Fibroblast of skin of right quadriceps (primary cell): ENCODE data around the gene NEUROG3.

Experiments
- DNase-seq: peaks from one replicate; pipeline ENCODE4 v3.0.0-alpha.2; 2013

The NEUROG3 gene

GRCh38 chr10:69573056-69573806 lies at the start of gene NEUROG3:
Gene NEUROG3 (minus strand): TSS chr10:69573422. CDS start chr10:69573043, 379 bp downstream.
- no peak for DNase-seq

GRCh38 chr10:69620625-69621024 lies 47.4 kb upstream of the NEUROG3 start:
- DNase-seq, result no peak

- no peak for DNase-seq
Observed at GRCh38 chr10:69619626-69620025, 46.4 kb upstream of the NEUROG3 start.

DNA sequence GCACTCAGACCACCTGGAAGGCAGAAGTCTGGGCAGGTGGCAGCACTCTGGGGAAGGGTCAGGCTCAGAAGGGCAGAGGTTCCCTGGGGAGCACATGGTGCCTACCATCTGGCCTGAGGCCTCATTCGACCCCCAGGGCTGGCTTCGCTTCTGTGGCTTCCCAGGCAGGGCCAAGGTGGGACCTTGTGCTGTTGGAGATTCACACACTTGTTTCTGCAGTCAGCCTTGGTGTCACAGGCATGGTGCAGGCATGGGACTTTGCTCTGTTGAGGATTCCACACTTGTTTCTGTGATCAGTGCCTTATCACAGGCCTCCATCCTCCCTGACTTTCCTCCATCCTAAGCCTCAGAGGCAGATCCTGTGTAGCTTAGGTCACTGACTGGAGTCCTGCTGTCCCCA lies 45.5 kb upstream of the NEUROG3 start:
- DNase-seq, result no peak

DNA sequence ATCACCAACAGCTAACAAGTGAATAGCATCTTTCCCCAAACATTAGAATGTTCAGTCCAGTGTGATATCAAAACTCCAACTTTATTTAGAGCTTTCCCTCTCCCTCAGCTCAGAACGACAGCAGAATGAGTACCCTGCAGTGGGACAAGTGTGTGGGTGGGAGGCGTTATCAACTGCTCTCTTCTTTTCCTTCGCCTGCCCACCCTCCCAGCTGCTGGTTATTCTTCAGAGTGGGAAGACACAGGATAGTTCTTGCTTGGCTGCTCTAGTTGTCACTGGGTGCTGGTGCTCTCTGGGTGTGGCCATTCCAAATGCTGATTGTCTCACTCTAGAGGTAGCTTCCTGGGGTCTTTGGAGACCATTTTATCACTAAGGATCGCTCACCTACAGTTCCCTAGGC lies 43.1 kb upstream of the NEUROG3 start:
- no peak for DNase-seq

DNA sequence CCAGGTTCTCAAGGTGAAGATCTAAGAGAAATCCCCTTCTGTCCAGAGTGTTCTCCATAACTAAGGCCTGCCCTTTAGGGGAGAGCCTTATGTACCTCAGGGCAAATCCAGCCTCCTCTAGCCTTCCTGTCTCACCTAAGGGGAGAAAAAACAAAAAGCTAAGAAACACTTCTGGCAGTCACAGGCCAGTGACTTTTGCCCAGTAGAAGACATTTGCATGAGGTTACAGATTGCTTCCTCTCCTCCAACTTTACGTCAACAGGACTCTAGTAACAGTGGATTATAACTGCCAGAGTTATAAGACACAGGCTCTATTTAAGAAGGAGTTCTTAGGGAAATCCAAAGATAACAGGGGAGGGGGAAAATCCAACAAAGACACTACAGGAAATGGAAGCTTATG lies 40.9 kb upstream of the NEUROG3 start:
- DNase-seq, result no peak

DNA sequence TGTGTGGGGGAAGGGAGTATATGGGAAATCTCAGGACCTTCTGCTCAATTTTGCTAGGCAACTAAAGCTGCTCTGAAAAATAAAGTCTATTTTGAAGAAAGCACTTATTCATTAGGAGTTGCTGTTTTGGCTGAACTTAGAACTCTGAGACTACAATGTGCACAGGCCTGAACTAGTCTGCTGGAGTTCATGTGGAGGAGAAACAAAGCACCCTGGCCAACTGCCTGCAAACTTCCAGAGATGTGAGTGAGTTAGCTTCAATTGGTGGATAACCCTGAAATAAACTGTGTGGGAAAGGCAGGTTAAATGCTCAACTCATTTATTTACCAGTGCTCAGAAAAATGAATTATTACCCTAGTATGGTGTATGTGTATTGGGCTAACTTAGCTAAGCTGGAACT lies 39.5 kb upstream of the NEUROG3 start:
- no peak for DNase-seq

DNA sequence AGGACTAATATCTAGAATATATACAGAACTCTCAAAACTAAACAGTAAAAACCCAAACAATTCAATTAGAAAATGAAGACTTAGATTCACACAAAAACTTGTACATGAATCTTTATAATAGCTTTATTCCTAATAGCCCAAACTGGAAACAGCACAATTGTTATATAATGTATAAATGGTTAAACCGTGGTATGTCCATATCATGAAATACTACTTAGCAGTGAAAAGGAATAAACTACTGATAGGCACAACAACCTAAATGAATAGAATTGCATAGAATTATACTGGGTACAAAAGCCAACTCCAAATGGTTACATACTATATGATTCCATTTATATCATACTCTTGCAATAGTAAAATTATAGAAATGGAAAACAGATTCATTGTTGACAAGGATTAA lies 35.9 kb upstream of the NEUROG3 start:
- no peak for DNase-seq

DNA sequence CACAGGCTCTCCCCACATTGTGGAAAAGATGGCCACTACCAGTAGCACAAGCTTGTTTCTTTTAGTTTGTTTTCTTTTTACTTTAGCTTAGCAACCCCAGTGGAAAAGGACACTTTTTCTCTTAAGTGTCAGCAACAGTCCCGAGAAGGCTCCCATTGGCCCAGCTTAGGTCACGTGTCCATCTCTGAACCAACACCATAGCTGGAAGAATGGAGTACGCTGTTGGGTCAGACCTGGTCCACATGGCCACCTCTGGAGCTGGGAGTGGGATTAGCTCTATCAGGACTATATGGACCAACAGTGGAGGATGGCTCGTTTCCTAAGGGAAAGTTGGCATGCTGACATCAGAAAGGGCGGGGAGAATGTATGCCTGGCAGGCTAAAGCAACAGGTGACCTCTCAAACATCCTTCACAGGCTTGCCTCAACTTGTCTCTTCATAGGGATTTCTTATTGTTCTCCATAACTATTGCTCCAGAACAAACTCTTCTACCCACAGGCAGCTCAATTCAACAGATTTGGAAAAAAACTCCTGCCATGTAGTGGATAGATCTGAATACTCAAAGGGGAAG lies 27.6 kb upstream of the NEUROG3 start:
- DNase-seq, result no peak

DNA sequence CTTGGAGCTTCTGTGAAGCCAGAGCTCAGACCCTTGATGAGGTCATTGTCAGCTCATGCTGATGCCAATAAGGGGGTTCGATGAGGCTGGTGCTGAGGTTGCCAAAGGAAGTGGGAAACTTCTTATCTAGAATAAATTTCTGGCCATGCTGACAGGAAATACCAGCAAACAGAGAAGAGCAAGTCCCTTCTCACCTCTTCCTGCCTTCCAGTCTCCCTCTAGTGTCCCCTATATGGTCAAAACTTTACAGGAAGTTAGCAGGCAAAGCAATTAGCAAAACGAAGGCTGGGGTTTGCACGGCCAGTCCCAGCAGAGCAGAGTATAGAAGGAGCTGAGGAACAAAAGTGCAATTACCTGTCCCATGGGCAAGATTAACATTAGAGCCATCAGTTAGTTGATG lies 15.1 kb upstream of the NEUROG3 start:
- DNase-seq, result no peak

GRCh38 chr10:69584624-69585023 lies 11.4 kb upstream of the NEUROG3 start:
- no peak for DNase-seq

DNA sequence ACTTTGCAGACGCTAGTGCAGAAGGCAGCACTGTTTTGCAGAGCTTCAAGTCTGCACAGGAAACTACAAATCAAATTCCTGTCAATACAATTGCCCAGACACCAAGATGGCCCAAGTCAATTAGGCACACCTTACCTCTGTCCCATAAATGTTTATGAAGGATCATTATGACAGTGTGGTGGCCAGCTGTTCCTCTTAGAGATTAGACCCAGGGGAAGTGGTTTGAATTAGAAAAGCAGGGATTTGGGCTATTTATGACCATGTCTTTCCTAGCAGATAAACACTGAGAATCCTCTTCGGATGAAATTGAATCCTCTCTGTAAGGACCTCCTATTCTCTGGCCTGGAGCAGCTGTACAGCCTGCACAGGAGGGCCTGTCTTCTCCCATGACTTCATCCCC lies 9.9 kb upstream of the NEUROG3 start:
- no peak for DNase-seq

DNA sequence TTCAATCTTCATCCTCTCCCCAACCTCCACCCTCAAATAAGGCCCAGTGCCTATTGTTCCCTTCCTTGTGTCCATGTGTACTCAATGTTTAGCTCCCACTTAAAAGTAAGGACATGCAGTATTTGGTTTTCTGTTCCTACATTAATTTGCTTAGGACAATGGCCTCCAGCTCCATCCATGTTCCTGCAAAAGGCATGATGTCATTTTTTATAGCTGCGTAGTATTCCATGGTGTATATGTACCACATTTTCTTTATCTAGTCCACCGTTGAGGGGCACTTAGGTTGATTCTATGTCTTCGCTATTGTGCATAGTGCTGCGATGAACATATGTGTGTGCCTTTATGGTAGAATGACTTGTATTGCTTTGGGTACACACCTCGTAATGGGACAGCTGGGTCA lies 7.2 kb upstream of the NEUROG3 start:
- no peak for DNase-seq

DNA sequence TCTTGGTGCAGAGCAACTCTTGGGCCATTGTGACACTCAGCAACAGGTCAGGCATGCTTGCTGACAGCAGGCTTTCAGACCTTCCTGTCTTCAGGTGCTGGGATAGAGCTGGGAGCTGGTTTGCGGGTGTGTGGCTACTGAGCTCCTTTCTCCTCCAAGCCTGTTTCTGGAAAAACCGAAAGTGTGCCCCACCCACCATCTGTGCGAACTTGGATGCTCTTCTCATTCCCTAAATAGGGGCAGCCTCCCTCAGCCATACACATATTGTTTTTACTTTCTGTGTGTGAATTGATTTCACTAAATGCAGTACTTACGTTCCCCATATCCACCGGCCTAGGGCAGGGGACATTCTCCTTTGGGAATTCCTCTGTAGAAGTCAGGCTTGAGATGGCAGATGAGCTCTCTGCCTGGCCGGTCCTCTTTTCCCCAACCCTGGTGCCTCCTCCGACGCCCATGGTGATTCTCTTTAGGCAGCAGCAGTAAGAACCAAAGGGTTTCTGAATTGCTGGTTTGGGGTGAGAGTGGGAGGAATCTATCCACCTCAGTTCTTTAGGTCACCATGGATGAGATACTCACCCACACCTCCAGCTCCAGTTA lies 6.3 kb upstream of the NEUROG3 start:
- DNase-seq, result no peak

GRCh38 chr10:69578508-69578991 lies 5.3 kb upstream of the NEUROG3 start:
- DNase-seq, result no peak

DNA sequence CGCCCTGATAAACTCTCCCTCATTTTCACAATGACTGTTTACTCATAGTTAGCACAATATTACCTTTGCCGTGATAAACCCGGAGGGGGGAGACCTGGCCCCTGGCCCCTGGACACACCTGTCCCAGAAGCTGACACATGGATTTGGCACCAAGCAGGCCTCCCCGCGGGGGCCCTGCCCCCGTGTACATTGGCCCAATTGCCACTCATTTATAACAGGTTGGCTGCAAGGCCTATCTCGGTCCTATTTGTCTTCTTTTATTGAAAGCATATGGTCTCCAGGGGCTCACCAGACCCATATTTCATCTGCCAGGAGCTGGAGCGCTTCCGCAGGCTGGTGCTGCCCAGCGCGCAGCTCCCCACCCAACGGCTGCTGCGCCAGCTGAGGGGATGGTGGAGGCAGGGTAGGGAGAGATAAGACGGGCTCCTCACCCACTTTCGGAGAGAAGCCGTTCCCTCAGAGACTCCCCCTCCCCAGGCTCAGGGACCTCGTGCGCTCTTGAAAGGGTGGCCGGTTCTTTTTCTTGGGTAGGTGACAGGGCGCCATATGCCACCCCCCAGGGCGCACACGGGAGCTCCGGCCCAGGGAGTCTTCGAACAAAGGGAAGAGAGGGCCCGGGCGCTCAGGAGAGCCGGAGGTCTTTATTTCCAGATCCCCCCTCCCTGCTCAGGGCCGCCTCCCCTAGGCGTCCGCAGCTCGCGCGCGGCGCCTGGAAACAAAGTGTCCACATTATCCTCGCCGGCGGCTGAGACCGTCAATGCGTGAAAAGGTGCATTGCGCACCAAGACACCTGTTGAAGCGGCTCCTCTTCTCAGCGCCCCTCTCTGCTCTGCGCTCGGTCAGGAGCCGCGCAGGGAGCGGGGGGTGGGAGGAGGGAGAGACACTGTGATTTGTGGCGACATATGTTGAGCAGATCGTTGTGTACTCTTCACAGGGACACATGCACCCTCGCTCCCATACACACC lies 4.3 kb upstream of the NEUROG3 start:
- DNase-seq, result no peak

GRCh38 chr10:69576334-69577011 lies 3.3 kb upstream of the NEUROG3 start:
- no peak for DNase-seq

GRCh38 chr10:69575164-69575722 lies 2.0 kb upstream of the NEUROG3 start:
- DNase-seq, result no peak

- no peak for DNase-seq
Observed at GRCh38 chr10:69574571-69574978, 1.4 kb upstream of the NEUROG3 start.

- DNase-seq, result no peak
Observed at GRCh38 chr10:69572159-69573055, 815 bp downstream of the NEUROG3 start.

GRCh38 chr10:69571618-69572158 lies 1.5 kb downstream of the NEUROG3 start:
- no peak for DNase-seq
